Gastrocnemius medialis (tissue), 4 donors: ENCODE measurements around the gene ZNF366.

Experiments used
- POLR2A ChIP-seq, 2 donors: fragments of 450-650 bp; IDR thresholded peaks; one replicate each; pipeline ENCODE4 v1.6.1; 2017; ENCODE audit warnings: antibody characterized with exemption in 2 of 2, mild to moderate bottlenecking in 2 of 2, moderate library complexity in 2 of 2
- TF ChIP-seq, protein P1 (sequence below), 5 experiments: fragments of 450-650 bp in 3 of 5; fragments of 200-600 bp in 2 of 5; sonication (generic) in 2 of 5; IDR thresholded peaks in 4 of 5; conservative IDR thresholded peaks in 1 of 5; 1 replicate in 4 of 5; 2 replicates in 1 of 5; pipeline ENCODE4 v1.5.1; 2016 to 2019; ENCODE audit warnings: antibody characterized with exemption in 5 of 5, mild to moderate bottlenecking in 3 of 5, moderate library complexity in 3 of 5

DNA sequence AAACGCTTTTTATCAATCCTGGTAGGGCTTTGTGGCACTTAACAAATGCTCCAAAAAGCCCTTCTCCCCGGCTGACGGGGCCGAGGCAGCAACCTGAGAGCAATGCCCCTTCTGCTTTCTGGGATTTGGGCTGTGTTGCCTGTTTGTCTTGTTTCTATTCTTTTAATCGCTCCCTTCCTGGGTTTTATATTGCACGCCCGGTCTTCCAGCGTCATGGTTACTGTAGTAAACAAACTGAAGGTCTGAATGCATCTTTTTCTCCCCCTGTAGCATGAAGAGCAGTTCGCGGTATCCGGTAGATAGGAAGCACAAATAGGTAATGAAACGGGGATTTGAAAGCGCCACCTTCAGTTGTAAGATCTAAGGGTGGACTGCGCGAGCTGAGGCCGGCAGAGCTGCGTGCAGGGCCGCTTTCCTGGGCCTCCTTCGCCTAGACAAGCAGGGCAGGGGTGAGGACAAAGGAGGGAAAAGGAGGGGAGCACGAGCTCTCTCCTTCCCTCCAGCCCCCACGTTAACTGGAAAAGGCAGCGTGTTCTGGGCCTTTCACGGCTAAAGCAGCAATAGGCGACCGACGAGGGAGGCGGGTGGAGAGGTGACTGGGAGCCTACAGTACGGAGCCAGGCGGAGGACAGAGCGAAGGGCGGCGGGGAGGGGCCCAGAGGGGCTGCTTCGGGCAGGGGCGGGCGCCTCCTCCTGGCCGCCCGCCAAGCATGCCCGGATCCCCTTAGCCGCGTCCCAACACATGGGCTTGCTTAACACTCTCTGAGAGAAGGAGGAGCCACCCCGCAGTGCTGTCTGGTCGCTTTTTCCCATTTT is 49.3 kb upstream of the ZNF366 start:
- TF ChIP-seq, protein P1, sequence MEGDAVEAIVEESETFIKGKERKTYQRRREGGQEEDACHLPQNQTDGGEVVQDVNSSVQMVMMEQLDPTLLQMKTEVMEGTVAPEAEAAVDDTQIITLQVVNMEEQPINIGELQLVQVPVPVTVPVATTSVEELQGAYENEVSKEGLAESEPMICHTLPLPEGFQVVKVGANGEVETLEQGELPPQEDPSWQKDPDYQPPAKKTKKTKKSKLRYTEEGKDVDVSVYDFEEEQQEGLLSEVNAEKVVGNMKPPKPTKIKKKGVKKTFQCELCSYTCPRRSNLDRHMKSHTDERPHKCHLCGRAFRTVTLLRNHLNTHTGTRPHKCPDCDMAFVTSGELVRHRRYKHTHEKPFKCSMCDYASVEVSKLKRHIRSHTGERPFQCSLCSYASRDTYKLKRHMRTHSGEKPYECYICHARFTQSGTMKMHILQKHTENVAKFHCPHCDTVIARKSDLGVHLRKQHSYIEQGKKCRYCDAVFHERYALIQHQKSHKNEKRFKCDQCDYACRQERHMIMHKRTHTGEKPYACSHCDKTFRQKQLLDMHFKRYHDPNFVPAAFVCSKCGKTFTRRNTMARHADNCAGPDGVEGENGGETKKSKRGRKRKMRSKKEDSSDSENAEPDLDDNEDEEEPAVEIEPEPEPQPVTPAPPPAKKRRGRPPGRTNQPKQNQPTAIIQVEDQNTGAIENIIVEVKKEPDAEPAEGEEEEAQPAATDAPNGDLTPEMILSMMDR (IDR thresholded peaks at IDR 0.05 in 4 of 5, conservative IDR thresholded peaks at IDR 0.05 in 1 of 5) = peak in 2 of 5 experiments; percentile 12 to 30
- no peak for TF ChIP-seq POLR2A (IDR thresholded peaks at IDR 0.05)
